Heart left ventricle (tissue), 16 donors: ENCODE measurements around the gene TP53. TPM values are rescaled to one million over a fixed set of nuclear protein-coding genes. Genes with fewer than 3 reads are reported as not detected.

ENCODE experiments used
- ATAC-seq, 4 donors: fragments of 200-7000 bp; cut with Tn5 transposase; one replicate each; pipeline ENCODE4 v1.9.1; 2020 to 2022; ENCODE audit warnings: moderate library complexity in 4 of 4, mild to moderate bottlenecking in 3 of 4, moderate number of reproducible peaks in 1 of 4
- DNase-seq, 5 donors: peaks; one replicate each; pipeline ENCODE4 v3.0.0-alpha.2; 2020
- H3K27ac ChIP-seq, 12 donors: fragments of 200-600 bp; sonication (generic) in 4 of 12; one replicate each; pipeline versions ENCODE4 v1.5.0 to v1.8.0; 2016 to 2022; ENCODE audit warnings: mild to moderate bottlenecking in 2 of 12
- H3K27me3 ChIP-seq, 9 donors: fragments of 200-600 bp; sonication (generic) in 2 of 9; one replicate each; pipeline versions ENCODE4 v1.5.1 to v1.8.0; 2016 to 2022; ENCODE audit warnings: mild to moderate bottlenecking in 3 of 9
- H3K36me3 ChIP-seq, 9 donors: fragments of 200-600 bp; sonication (generic) in 2 of 9; one replicate each; pipeline versions ENCODE4 v1.5.0 to v1.8.0; 2018 to 2022; ENCODE audit warnings: mild to moderate bottlenecking in 2 of 9
- H3K4me1 ChIP-seq, 12 donors: fragments of 200-600 bp; sonication (generic) in 4 of 12; one replicate each; pipeline versions ENCODE4 v1.5.0 to v1.8.0; 2016 to 2022; ENCODE audit warnings: mild to moderate bottlenecking in 3 of 12
- H3K4me3 ChIP-seq, 12 donors: fragments of 200-600 bp; sonication (generic) in 4 of 12; one replicate each; pipeline versions ENCODE4 v1.5.0 to v1.8.0; 2017 to 2022; ENCODE audit warnings: mild to moderate bottlenecking in 9 of 12, moderate library complexity in 4 of 12
- H3K9me3 ChIP-seq, 12 donors: fragments of 200-600 bp; sonication (generic) in 4 of 12; one replicate each; pipeline versions ENCODE4 v1.5.0 to v1.8.0; 2016 to 2022; ENCODE audit warnings: mild to moderate bottlenecking in 1 of 12
- POLR2A ChIP-seq, 2 donors: fragments of 450-650 bp; IDR thresholded peaks; one replicate each; pipeline ENCODE4 v1.6.1; 2017; ENCODE audit warnings: antibody characterized with exemption in 2 of 2, mild to moderate bottlenecking in 2 of 2, moderate library complexity in 2 of 2
- WGBS, 4 donors: extraction: QIAGEN DNeasy Blood & Tissue Kit in 2 of 4; methylation state at CpG; one replicate each; pipeline versions ENCODE4 v1.1.5 to v1.1.7; 2013 to 2018; 5-methylcytosine and 5-hydroxymethylcytosine counted together
- intact Hi-C, 10 donors: fragments of 100-400 bp; cut with DNase I; formaldehyde crosslinking; loops; one replicate each; pipeline versions ENCODE4 v1.11.1 to v1.14.2; 2022
- polyA plus RNA-seq, 2 donors: library from polyadenylated mRNA; stranded (reverse); fragments of 200-250 nt; gene quantifications; one replicate each; pipeline ENCODE4 v1.2.3, GENCODE V29; 2013
- total RNA-seq, 9 donors: library from RNA; depleted of rRNA in 2 of 9; stranded (reverse); fragments of >200 nt in 2 of 9; fragmentation: NEBNext Ultra II Directional in 3 of 9; extraction: Animal tissue kit (Norgen Biotek cat#: 25700) in 3 of 9; gene quantifications; one replicate each; pipeline versions ENCODE4 v1.1.0 to v1.2.4, GENCODE V29; 2016 to 2023
- TF ChIP-seq, protein P1 (sequence below), 12 donors: fragments of 200-600 bp; sonication (generic) in 4 of 12; IDR thresholded peaks; one replicate each; pipeline versions ENCODE4 v1.5.0 to v1.8.0; 2018 to 2022; ENCODE audit warnings: antibody characterized with exemption in 12 of 12, mild to moderate bottlenecking in 5 of 12
- donor health status: ischemic (EF 13 %, LVEDD 7.1; RV severe dilation, severe dysfunction).
- donor health status: healthy with polysubstance abuse.
- donor health status: DM: no; HTN: yes; CAD: no.
- donor health status: DM: no; HTN: no; CAD: no.
- donor health status: ischemic (EF 25% LVEDD 6.9; RV normal size, moderate dysfunction).
- donor health status: ischemic (EF 25% LVEDD 5.7; RV mildly dilated, moderate dysfunction).
- donor health status: healthy.
- donor health status: DM: yes; HTN: yes; CAD: no.
- donor health status: ischemic (EF 35%, LVEDD 5.7; RV mildly dilated, moderate dysfunction).
- donor health status: nonischemic (EF 11% LVEDD 7.7; RV severe dilation, severe dysfunction).
- donor health status: DM: yes; HTN: yes; CAD: no.
- donor health status: PGD.
- donor health status: ischemic (EF 29% LVEDD 5.4; RV normal size, mild dysfunction).
- donor health status: nonischemic (EF 23%, LVEDD 6.1; RV moderate dilation, normal function).

Gene TP53
- total and polyA plus RNA-seq, 11 donors, result 6.8 to 44.6 (median 12.5) TPM

DNA sequence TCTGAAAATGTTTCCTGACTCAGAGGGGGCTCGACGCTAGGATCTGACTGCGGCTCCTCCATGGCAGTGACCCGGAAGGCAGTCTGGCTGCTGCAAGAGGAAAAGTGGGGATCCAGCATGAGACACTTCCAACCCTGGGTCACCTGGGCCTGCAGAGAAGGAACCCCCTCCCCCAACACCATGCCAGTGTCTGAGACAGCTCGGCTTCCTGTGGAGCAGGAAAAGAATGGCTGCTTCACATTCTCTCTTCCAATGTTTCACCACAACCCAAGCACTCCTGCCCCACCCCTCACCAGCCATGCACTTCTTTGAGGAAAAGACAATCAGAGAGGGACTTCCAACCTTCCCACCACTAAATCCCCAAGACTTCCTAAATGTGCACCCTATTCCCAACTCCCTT is 10.8 kb downstream of the TP53 start:
- H3K4me1 ChIP-seq, result no peaks in the 10 kb centered on the region
- ATAC-seq, result no peak
- H3K9me3 ChIP-seq, result peaks cover 0 to 13% (median 4%) of the 10 kb centered on the region in 12 donors
- peaks cover 3 to 49% (median 45%) of the 10 kb centered on the region in 9 donors for H3K36me3 ChIP-seq
- intact Hi-C loops, result no loop called here
- 73 to 78% (median 76%) methylated on average over 5 of the region's 5 CpGs for WGBS, 4 donors
- H3K27ac ChIP-seq, result no peak overlapping the region
- H3K4me3 ChIP-seq, result no peak overlapping the region
- TF ChIP-seq, protein P1, sequence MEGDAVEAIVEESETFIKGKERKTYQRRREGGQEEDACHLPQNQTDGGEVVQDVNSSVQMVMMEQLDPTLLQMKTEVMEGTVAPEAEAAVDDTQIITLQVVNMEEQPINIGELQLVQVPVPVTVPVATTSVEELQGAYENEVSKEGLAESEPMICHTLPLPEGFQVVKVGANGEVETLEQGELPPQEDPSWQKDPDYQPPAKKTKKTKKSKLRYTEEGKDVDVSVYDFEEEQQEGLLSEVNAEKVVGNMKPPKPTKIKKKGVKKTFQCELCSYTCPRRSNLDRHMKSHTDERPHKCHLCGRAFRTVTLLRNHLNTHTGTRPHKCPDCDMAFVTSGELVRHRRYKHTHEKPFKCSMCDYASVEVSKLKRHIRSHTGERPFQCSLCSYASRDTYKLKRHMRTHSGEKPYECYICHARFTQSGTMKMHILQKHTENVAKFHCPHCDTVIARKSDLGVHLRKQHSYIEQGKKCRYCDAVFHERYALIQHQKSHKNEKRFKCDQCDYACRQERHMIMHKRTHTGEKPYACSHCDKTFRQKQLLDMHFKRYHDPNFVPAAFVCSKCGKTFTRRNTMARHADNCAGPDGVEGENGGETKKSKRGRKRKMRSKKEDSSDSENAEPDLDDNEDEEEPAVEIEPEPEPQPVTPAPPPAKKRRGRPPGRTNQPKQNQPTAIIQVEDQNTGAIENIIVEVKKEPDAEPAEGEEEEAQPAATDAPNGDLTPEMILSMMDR (IDR thresholded peaks at IDR 0.05), result no peak
- no peak for TF ChIP-seq POLR2A (IDR thresholded peaks at IDR 0.05)
- no peaks in the 10 kb centered on the region for H3K27me3 ChIP-seq
- no peak for DNase-seq

DNA sequence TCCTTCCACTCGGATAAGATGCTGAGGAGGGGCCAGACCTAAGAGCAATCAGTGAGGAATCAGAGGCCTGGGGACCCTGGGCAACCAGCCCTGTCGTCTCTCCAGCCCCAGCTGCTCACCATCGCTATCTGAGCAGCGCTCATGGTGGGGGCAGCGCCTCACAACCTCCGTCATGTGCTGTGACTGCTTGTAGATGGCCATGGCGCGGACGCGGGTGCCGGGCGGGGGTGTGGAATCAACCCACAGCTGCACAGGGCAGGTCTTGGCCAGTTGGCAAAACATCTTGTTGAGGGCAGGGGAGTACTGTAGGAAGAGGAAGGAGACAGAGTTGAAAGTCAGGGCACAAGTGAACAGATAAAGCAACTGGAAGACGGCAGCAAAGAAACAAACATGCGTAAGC is 12.4 kb downstream of the TP53 start:
- no peaks in the 10 kb centered on the region for H3K4me1 ChIP-seq
- no peaks in the 10 kb centered on the region for H3K27me3 ChIP-seq
- 89 to 93% (median 92%) methylated on average over 12 to 14 of the region's 14 CpGs for WGBS, 4 donors
- H3K27ac ChIP-seq, result no peak overlapping the region
- TF ChIP-seq POLR2A (IDR thresholded peaks at IDR 0.05), result no peak
- TF ChIP-seq, protein P1 (IDR thresholded peaks at IDR 0.05), result no peak
- no peak for ATAC-seq
- H3K36me3 ChIP-seq, result peaks cover 3 to 65% (median 61%) of the 10 kb centered on the region in 9 donors
- H3K4me3 ChIP-seq, result no peak overlapping the region
- no peak for DNase-seq
- intact Hi-C loops, result no loop called here
- H3K9me3 ChIP-seq, result peaks cover 0 to 13% (median 4%) of the 10 kb centered on the region in 12 donors

DNA sequence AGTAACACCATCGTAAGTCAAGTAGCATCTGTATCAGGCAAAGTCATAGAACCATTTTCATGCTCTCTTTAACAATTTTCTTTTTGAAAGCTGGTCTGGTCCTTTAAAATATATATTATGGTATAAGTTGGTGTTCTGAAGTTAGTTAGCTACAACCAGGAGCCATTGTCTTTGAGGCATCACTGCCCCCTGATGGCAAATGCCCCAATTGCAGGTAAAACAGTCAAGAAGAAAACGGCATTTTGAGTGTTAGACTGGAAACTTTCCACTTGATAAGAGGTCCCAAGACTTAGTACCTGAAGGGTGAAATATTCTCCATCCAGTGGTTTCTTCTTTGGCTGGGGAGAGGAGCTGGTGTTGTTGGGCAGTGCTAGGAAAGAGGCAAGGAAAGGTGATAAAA is 14.1 kb downstream of the TP53 start:
- WGBS, 4 donors, result 86 to 91% (median 88%) methylated on average over 2 of the region's 2 CpGs
- Histone ChIP-seq H3K4me1 (no peaks in the 10 kb centered on the region), H3K4me3 (no peak overlapping the region), H3K27ac (no peak overlapping the region), H3K36me3 (peaks cover 3 to 82% (median 77%) of the 10 kb centered on the region in 9 donors), H3K27me3 (no peaks in the 10 kb centered on the region), H3K9me3 (peaks cover 0 to 13% (median 4%) of the 10 kb centered on the region in 12 donors)
- DNase-seq (no peak), ATAC-seq (no peak)
- intact Hi-C loops, result no loop called here
- TF ChIP-seq, protein P1 (IDR thresholded peaks at IDR 0.05), result peak in 7 of 12 donors; percentile 11 to 38 (median 24)
- TF ChIP-seq POLR2A (IDR thresholded peaks at IDR 0.05), result no peak

DNA sequence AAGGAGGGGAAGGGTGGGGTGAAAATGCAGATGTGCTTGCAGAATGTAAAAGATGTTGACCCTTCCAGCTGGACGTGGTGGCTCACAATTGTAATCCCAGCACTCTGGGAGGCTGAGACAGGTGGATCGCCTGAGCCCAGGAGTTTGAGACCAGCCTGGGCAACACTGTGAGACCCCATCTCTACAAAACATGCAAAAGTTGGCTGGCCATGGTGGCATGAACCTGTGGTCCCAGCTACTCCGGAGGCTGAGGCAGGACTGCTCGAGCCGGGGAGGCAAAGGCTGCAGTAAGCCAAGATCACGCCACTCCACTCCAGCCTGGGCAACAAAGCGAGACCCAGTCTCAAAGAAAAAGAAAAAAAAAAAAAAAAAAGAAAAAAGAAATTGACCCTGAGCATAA is 18.8 kb downstream of the TP53 start:
- Histone ChIP-seq H3K27ac (no peak overlapping the region), H3K4me3 (no peak overlapping the region), H3K9me3 (peaks cover 0 to 8% (median 3%) of the 10 kb centered on the region in 12 donors), H3K27me3 (no peaks in the 10 kb centered on the region), H3K36me3 (peaks cover 2 to 80% (median 76%) of the 10 kb centered on the region in 9 donors), H3K4me1 (no peaks in the 10 kb centered on the region)
- DNase-seq, result no peak
- no peak for ATAC-seq
- no peak for TF ChIP-seq POLR2A (IDR thresholded peaks at IDR 0.05)
- WGBS, 4 donors, result 93 to 95% (median 94%) methylated on average over 7 of the region's 7 CpGs
- intact Hi-C loops, result no loop called here
